MM.1S (cell line): Measurements from ENCODE around the gene STAU1.

ENCODE experiments used
- EZH2 ChIP-seq: fragments of 300-600 bp; sonication (generic); optimal IDR thresholded peaks from 2 replicates; pipeline ENCODE3; 2017; ENCODE audit warnings: low read depth, mild to moderate bottlenecking, antibody characterized with exemption, low read length, mixed read lengths
- EZH2phosphoT487 ChIP-seq: fragments of 300-600 bp; sonication (generic); IDR thresholded peaks from 2 replicates; pipeline ENCODE4 v1.6.1; 2018; ENCODE audit warnings: antibody characterized with exemption, low read length
- TF ChIP-seq, protein P1 (sequence below): fragments of 300-600 bp; sonication (generic); IDR thresholded peaks from 2 replicates; pipeline ENCODE4 v1.5.1; 2016; ENCODE audit warnings: antibody characterized with exemption, low read length, mixed read lengths

DNA sequence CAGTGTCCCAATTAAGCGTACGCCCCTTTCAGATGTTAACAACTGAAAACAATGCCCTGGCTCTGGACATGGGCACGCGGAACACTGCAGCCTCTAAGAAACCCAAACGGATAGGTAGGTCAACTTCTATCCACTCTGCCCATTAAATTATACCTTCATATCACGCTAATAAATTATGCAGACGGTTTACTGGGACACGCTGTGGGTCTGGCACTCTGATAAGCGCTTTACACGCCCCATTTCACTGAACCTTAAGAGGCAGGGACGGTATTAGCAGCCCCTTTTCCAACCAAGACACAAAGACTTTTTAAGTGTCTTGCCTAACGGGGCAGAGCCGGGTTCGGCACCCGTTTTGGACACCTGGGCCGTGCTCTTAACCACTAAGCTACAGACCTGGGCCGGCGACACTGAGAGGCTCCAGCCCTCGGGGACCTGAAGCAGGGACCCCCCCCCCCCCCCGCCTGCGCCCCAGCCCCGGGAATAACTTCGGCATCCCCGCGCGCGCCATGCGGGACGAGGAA is 744 bp downstream of the STAU1 start:
- TF ChIP-seq, protein P1, sequence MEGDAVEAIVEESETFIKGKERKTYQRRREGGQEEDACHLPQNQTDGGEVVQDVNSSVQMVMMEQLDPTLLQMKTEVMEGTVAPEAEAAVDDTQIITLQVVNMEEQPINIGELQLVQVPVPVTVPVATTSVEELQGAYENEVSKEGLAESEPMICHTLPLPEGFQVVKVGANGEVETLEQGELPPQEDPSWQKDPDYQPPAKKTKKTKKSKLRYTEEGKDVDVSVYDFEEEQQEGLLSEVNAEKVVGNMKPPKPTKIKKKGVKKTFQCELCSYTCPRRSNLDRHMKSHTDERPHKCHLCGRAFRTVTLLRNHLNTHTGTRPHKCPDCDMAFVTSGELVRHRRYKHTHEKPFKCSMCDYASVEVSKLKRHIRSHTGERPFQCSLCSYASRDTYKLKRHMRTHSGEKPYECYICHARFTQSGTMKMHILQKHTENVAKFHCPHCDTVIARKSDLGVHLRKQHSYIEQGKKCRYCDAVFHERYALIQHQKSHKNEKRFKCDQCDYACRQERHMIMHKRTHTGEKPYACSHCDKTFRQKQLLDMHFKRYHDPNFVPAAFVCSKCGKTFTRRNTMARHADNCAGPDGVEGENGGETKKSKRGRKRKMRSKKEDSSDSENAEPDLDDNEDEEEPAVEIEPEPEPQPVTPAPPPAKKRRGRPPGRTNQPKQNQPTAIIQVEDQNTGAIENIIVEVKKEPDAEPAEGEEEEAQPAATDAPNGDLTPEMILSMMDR: no peak
- TF ChIP-seq EZH2 (no peak), EZH2phosphoT487 (no peak)
